ENCODE results near the gene DEDD2. TPM values are rescaled to one million over a fixed set of nuclear protein-coding genes. Genes with fewer than 3 reads are reported as not detected.

DEDD2 gene
- total RNA-seq, 6 donors from 2014 or later = 38.6 to 154 (median 51.2) TPM

- ATAC-seq (ENCODE audit: low FRiP score in 2 of 2) (no peak), DNase-seq (no peak)
- WGBS, 2 donors = 86 to 90% methylated on average over 7 to 10 of the region's 10 CpGs
- H3K27me3 ChIP-seq = no peaks in the 10 kb centered on the region
- H3K4me1 ChIP-seq = peaks cover 22 to 43% (median 25%) of the 10 kb centered on the region in 4 donors
- no peak overlapping the region for H3K27ac ChIP-seq
- no peak overlapping the region for H3K4me3 ChIP-seq
- H3K36me3 ChIP-seq = peaks cover 6 to 47% (median 25%) of the 10 kb centered on the region in 4 donors
- H3K9me3 ChIP-seq = no peaks in the 10 kb centered on the region
- TF ChIP-seq CTCF (IDR thresholded peaks at IDR 0.05) (no peak), EP300 (IDR thresholded peaks at IDR 0.05) (no peak), POLR2AphosphoS5 (IDR thresholded peaks at IDR 0.05) (no peak), POLR2A (IDR thresholded peaks at IDR 0.05) (no peak)
Observed at GRCh38 chr19:42239544-42240220, 22.2 kb upstream of the DEDD2 start.

DNA sequence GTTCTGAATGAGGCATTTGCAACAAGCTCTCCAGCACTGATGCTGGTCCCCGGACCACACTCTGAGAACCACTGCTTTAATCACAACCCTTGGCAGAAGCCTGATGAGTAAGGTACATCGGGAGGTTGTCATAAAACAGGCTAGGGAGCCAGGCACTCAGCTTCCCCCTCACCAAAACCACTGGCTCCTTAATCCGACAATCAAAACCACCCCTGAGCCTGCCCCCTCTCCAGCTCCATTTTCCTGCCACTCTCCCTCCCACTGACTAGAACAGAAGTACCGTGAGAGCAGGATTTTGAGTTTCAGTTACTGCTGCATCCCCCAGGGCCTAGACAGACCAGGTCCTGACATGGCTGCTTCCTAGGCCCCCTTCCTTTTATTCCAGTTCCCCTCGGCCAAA, 17.7 kb upstream of the DEDD2 start:
- Histone ChIP-seq H3K36me3 (peaks cover 38 to 92% (median 69%) of the 10 kb centered on the region in 4 donors), H3K27me3 (no peaks in the 10 kb centered on the region), H3K9me3 (no peaks in the 10 kb centered on the region), H3K27ac (no peak overlapping the region), H3K4me1 (peaks cover 0 to 15% (median under 1%) of the 10 kb centered on the region in 4 donors), H3K4me3 (no peak overlapping the region)
- WGBS, 2 donors = 75 to 78% methylated on average over 5 of the region's 5 CpGs
- DNase-seq (no peak), ATAC-seq (ENCODE audit: low FRiP score in 2 of 2) (no peak)
- TF ChIP-seq POLR2AphosphoS5 (IDR thresholded peaks at IDR 0.05) (no peak), CTCF (IDR thresholded peaks at IDR 0.05) (no peak), EP300 (IDR thresholded peaks at IDR 0.05) (no peak), POLR2A (IDR thresholded peaks at IDR 0.05) (no peak)

DNA sequence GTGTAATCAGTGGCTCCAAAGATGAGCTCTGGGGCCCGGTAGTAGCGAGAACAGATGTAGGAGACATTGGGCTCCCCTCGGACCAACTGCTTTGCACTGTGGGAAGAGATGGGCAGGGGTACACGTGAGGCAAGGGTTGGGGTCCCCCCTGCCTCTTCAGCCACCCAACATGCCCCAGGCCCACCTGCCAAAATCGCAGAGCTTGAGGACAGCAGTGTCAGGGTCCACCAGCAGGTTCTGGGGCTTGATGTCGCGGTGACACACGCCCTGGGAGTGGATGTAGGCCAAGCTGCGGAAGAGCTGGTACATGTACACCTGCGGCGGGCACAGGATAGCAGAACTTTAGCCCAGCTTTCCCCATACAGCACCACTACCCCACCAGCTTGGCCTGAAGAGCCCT, 16.9 kb upstream of the DEDD2 start:
- no peak for DNase-seq
- Histone ChIP-seq H3K27me3 (no peaks in the 10 kb centered on the region), H3K4me3 (no peak overlapping the region), H3K9me3 (no peaks in the 10 kb centered on the region), H3K36me3 (peaks cover 38 to 93% (median 74%) of the 10 kb centered on the region in 4 donors), H3K27ac (no peak overlapping the region), H3K4me1 (peaks cover 0 to 7% (median 0%) of the 10 kb centered on the region in 4 donors)
- 93 to 96% methylated on average over 11 of the region's 11 CpGs for WGBS, 2 donors
- TF ChIP-seq POLR2A (IDR thresholded peaks at IDR 0.05) (no peak), EP300 (IDR thresholded peaks at IDR 0.05) (no peak), POLR2AphosphoS5 (IDR thresholded peaks at IDR 0.05) (no peak), CTCF (IDR thresholded peaks at IDR 0.05) (no peak)
- no peak for ATAC-seq (ENCODE audit: low FRiP score in 2 of 2)

DNA sequence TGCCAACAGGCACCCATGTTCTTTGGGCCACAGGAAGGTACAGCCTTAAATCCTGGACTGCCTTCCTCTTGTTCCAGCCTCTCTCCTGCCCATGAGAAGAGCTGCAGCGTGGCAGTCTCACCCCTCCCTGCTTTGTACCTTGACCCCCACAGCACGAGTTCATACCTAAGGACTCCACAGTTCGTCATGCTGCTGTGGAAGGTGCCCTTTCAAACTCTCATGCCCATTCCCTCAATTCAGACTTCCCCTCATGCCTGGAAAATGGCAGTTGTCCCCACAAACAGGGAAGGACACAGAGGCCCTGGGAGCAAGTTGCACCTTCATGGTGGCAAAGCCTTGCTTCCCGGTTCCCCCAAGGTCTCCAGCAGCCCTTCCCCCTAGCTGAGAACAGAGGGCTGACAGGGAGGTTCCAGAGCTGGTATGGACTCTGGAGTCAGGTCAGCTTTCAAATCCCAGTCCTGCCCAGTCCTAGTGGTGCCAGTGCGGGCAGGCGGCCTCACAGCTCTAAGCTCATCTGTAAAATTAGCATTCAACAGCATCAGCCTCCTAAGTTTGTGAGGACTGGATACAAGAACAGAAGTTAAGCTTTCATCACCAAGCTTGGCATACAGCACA, 16.3 kb upstream of the DEDD2 start:
- no peak for TF ChIP-seq POLR2AphosphoS5 (IDR thresholded peaks at IDR 0.05)
- no peak for TF ChIP-seq EP300 (IDR thresholded peaks at IDR 0.05)
- TF ChIP-seq POLR2A (IDR thresholded peaks at IDR 0.05) = no peak
- no peak for TF ChIP-seq CTCF (IDR thresholded peaks at IDR 0.05)
- Histone ChIP-seq H3K36me3 (peaks cover 38 to 93% (median 78%) of the 10 kb centered on the region in 4 donors), H3K4me3 (no peak overlapping the region), H3K4me1 (peaks cover 0 to under 1% (median 0%) of the 10 kb centered on the region in 4 donors), H3K9me3 (no peaks in the 10 kb centered on the region), H3K27ac (no peak overlapping the region), H3K27me3 (no peaks in the 10 kb centered on the region)
- ATAC-seq (ENCODE audit: low FRiP score in 2 of 2) (no peak), DNase-seq (no peak)
- 95 to 96% methylated on average over 4 to 6 of the region's 6 CpGs for WGBS, 2 donors

Measured in upper lobe of left lung (tissue), 6 donors.